ENCODE measurements around the gene RPS2. TPM values are rescaled to one million over a fixed set of nuclear protein-coding genes. Genes with fewer than 3 reads are reported as not detected.

RPS2 gene
- total RNA-seq, 1 donor from 2014 or later, result 3,223 TPM

GRCh38 chr16:2004795-2005517, 40.3 kb upstream of the RPS2 start:
- Mint-ChIP-seq H3K4me3 (ENCODE audit: unreplicated experiment) (no peak overlapping the region), H3K4me1 (ENCODE audit: unreplicated experiment) (peaks cover 16% of the 10 kb centered on the region), H3K27ac (ENCODE audit: unreplicated experiment) (no peak overlapping the region), H3K27me3 (ENCODE audit: unreplicated experiment) (peaks cover 11% of the 10 kb centered on the region), H3K36me3 (ENCODE audit: low read depth, unreplicated experiment) (peaks cover 6% of the 10 kb centered on the region), H3K9me3 (ENCODE audit: unreplicated experiment) (no peaks in the 10 kb centered on the region)
- DNase-seq (ENCODE audit: low spot score), result no peak
- no peak for TF ChIP-seq CTCF (IDR thresholded peaks at IDR 0.05; ENCODE audit: unreplicated experiment)

- DNase-seq (ENCODE audit: low spot score), result peak; percentile 97
- H3K36me3 Mint-ChIP-seq (ENCODE audit: low read depth, unreplicated experiment), result peaks cover 6% of the 10 kb centered on the region
- H3K4me3 Mint-ChIP-seq (ENCODE audit: unreplicated experiment), result no peak overlapping the region
- H3K27ac Mint-ChIP-seq (ENCODE audit: unreplicated experiment), result no peak overlapping the region
- no peaks in the 10 kb centered on the region for H3K9me3 Mint-ChIP-seq (ENCODE audit: unreplicated experiment)
- peak; percentile 91 for TF ChIP-seq CTCF (IDR thresholded peaks at IDR 0.05; ENCODE audit: unreplicated experiment)
- H3K4me1 Mint-ChIP-seq (ENCODE audit: unreplicated experiment), result peaks cover 15% of the 10 kb centered on the region
- peaks cover 11% of the 10 kb centered on the region for H3K27me3 Mint-ChIP-seq (ENCODE audit: unreplicated experiment)
Measured at GRCh38 chr16:2003827-2004641, 39.4 kb upstream of the RPS2 start.

- Mint-ChIP-seq H3K27me3 (ENCODE audit: unreplicated experiment) (peaks cover 9% of the 10 kb centered on the region), H3K4me3 (ENCODE audit: unreplicated experiment) (no peak overlapping the region), H3K36me3 (ENCODE audit: low read depth, unreplicated experiment) (peaks cover 1% of the 10 kb centered on the region), H3K4me1 (ENCODE audit: unreplicated experiment) (peaks cover 10% of the 10 kb centered on the region), H3K27ac (ENCODE audit: unreplicated experiment) (no peak overlapping the region), H3K9me3 (ENCODE audit: unreplicated experiment) (no peaks in the 10 kb centered on the region)
- no peak for TF ChIP-seq CTCF (IDR thresholded peaks at IDR 0.05; ENCODE audit: unreplicated experiment)
- DNase-seq (ENCODE audit: low spot score), result no peak
Measured at GRCh38 chr16:2003231-2003826, 38.7 kb upstream of the RPS2 start.

GRCh38 chr16:2002406-2003230, 38.0 kb upstream of the RPS2 start:
- H3K4me3 Mint-ChIP-seq (ENCODE audit: unreplicated experiment), result peak overlapping the region; percentile 37
- no peak for TF ChIP-seq CTCF (IDR thresholded peaks at IDR 0.05; ENCODE audit: unreplicated experiment)
- H3K4me1 Mint-ChIP-seq (ENCODE audit: unreplicated experiment), result peaks cover 5% of the 10 kb centered on the region
- H3K27me3 Mint-ChIP-seq (ENCODE audit: unreplicated experiment), result peaks cover 7% of the 10 kb centered on the region
- H3K27ac Mint-ChIP-seq (ENCODE audit: unreplicated experiment), result no peak overlapping the region
- no peaks in the 10 kb centered on the region for H3K9me3 Mint-ChIP-seq (ENCODE audit: unreplicated experiment)
- DNase-seq (ENCODE audit: low spot score), result no peak
- no peaks in the 10 kb centered on the region for H3K36me3 Mint-ChIP-seq (ENCODE audit: low read depth, unreplicated experiment)

Data from endothelial cell (in vitro differentiated cells).